Uterus (tissue), 4 donors: ENCODE results near the gene FKBP10. TPM values are rescaled to one million over a fixed set of nuclear protein-coding genes. Genes with fewer than 3 reads are reported as not detected.
"Not testable (repeated sequence)": the region's sequence is repeated elsewhere in the genome, so short reads cannot be mapped to it uniquely, and the experiment has no call there.

Experiments used
- DNase-seq, 2 donors: peaks; one replicate each; pipeline ENCODE4 v3.0.0-alpha.2; 2019 to 2020
- H3K27ac ChIP-seq, 2 donors: fragments of 200-600 bp; sonication (generic); 1 replicate in 1 of 2; 2 replicates in 1 of 2; pipeline ENCODE4 v1.5.1; 2016 to 2018
- H3K27me3 ChIP-seq, 2 donors: fragments of 200-600 bp; sonication (generic); one replicate each; pipeline ENCODE4 v1.5.1; 2018 to 2019; ENCODE audit warnings: control low read depth in 1 of 2
- H3K36me3 ChIP-seq, 2 donors: fragments of 200-600 bp; sonication (generic); one replicate each; pipeline ENCODE4 v1.5.1; 2019; ENCODE audit warnings: control low read depth in 1 of 2
- H3K4me1 ChIP-seq, 2 donors: fragments of 200-600 bp; sonication (generic); one replicate each; pipeline ENCODE4 v1.5.1; 2018 to 2019; ENCODE audit warnings: control low read depth in 1 of 2
- H3K4me3 ChIP-seq, 2 donors: fragments of 200-600 bp; sonication (generic); 1 replicate in 1 of 2; 2 replicates in 1 of 2; pipeline ENCODE4 v1.5.1; 2018 to 2019; ENCODE audit warnings: mild to moderate bottlenecking in 1 of 2
- H3K9me3 ChIP-seq, 2 donors: fragments of 200-600 bp; sonication (generic); one replicate each; pipeline ENCODE4 v1.5.1; 2019; ENCODE audit warnings: control low read depth in 1 of 2
- CTCF ChIP-seq, 4 experiments: fragments of 200-600 bp in 2 of 4; fragments of 450-650 bp in 2 of 4; sonication (generic) in 2 of 4; IDR thresholded peaks; one replicate each; pipeline ENCODE4 v1.5.1; 2016 to 2019; ENCODE audit warnings: antibody characterized with exemption in 4 of 4, mild to moderate bottlenecking in 2 of 4, moderate library complexity in 1 of 4
- POLR2A ChIP-seq, 2 donors: fragments of 450-650 bp; IDR thresholded peaks; one replicate each; pipeline ENCODE4 v1.6.1; 2016; ENCODE audit warnings: antibody characterized with exemption in 2 of 2, mild to moderate bottlenecking in 1 of 2, moderate library complexity in 1 of 2
- intact Hi-C: fragments of 100-400 bp; cut with DNase I; formaldehyde crosslinking; loops from one replicate; pipeline ENCODE4 v1.15.1; 2023; ENCODE audit warnings: low total_unique reads
- total RNA-seq, 4 donors: library from RNA; depleted of rRNA in 3 of 4; stranded (reverse); fragments of >200 nt in 3 of 4; gene quantifications; one replicate each; pipeline versions ENCODE4 v1.1.0 to v1.2.4, GENCODE V29; 2014 to 2023
- donor health status: DM: yes; HTN: yes; CAD: no.

Gene FKBP10
- total RNA-seq, 4 donors from 2014 or later = 22.9 to 226 (median 89.5) TPM

GRCh38 chr17:41837761-41838538, 25.1 kb downstream of the FKBP10 start, which contains the start of gene KLHL10:
Gene KLHL10 (plus strand): TSS chr17:41837825. CDS start chr17:41837933, 108 bp downstream.
- Histone ChIP-seq H3K9me3 (no peaks in the 10 kb centered on the region), H3K27ac (peak within 1 kb of the TSS in 1 of 2 donors; percentile 87), H3K27me3 (no peaks in the 10 kb centered on the region), H3K36me3 (no peaks in the 10 kb centered on the region), H3K4me1 (no peaks in the 10 kb centered on the region), H3K4me3 (peak within 1 kb of the TSS in 1 of 2 donors; percentile 70)
- intact Hi-C loops = no loop called here
- no peak for DNase-seq
- TF ChIP-seq POLR2A (IDR thresholded peaks at IDR 0.05) (no peak), CTCF (IDR thresholded peaks at IDR 0.05) (no peak)

GRCh38 chr17:41839448-41839847, 26.6 kb downstream of the FKBP10 start:
- intact Hi-C loops, H3K4me3 ChIP-seq: not testable (repeated sequence)

GRCh38 chr17:41840781-41841180, 28.0 kb downstream of the FKBP10 start:
- DNase-seq, intact Hi-C loops, H3K9me3 ChIP-seq, H3K27ac ChIP-seq, H3K27me3 ChIP-seq, H3K4me1 ChIP-seq, H3K36me3 ChIP-seq, H3K4me3 ChIP-seq: not testable (repeated sequence)

More at GRCh38 chr17:41839448-41839847, 26.6 kb downstream of the FKBP10 start:
- not testable (repeated sequence) for H3K4me1 ChIP-seq, H3K36me3 ChIP-seq, H3K27me3 ChIP-seq, DNase-seq, H3K9me3 ChIP-seq, H3K27ac ChIP-seq

- Histone ChIP-seq H3K27me3 (no peaks in the 10 kb centered on the region), H3K4me3 (no peak overlapping the region), H3K27ac (no peak overlapping the region), H3K4me1 (peaks cover 0 to 4% of the 10 kb centered on the region in 2 donors), H3K9me3 (no peaks in the 10 kb centered on the region), H3K36me3 (no peaks in the 10 kb centered on the region)
- intact Hi-C loops = no loop called here
- TF ChIP-seq CTCF (IDR thresholded peaks at IDR 0.05) (no peak), POLR2A (IDR thresholded peaks at IDR 0.05) (no peak)
- no peak for DNase-seq
Observed at GRCh38 chr17:41844971-41845370, 32.2 kb downstream of the FKBP10 start.

- H3K36me3 ChIP-seq = no peaks in the 10 kb centered on the region
- H3K27me3 ChIP-seq = no peaks in the 10 kb centered on the region
- no peak overlapping the region for H3K4me3 ChIP-seq
- intact Hi-C loops = no loop called here
- DNase-seq = no peak
- no peaks in the 10 kb centered on the region for H3K9me3 ChIP-seq
- H3K4me1 ChIP-seq = peaks cover 0 to 4% of the 10 kb centered on the region in 2 donors
- TF ChIP-seq POLR2A (IDR thresholded peaks at IDR 0.05) = no peak
- TF ChIP-seq CTCF (IDR thresholded peaks at IDR 0.05) = no peak
- no peak overlapping the region for H3K27ac ChIP-seq
Observed at GRCh38 chr17:41848788-41849187, 36.0 kb downstream of the FKBP10 start.

GRCh38 chr17:41849251-41849990, 36.6 kb downstream of the FKBP10 start:
- Histone ChIP-seq H3K27me3 (no peaks in the 10 kb centered on the region), H3K27ac (peak overlapping the region in 1 of 2 donors; percentile 44), H3K36me3 (no peaks in the 10 kb centered on the region), H3K9me3 (no peaks in the 10 kb centered on the region), H3K4me1 (peaks cover 0 to 4% of the 10 kb centered on the region in 2 donors), H3K4me3 (no peak overlapping the region)
- intact Hi-C loops = no loop called here
- TF ChIP-seq POLR2A (IDR thresholded peaks at IDR 0.05) = no peak
- no peak for TF ChIP-seq CTCF (IDR thresholded peaks at IDR 0.05)
- DNase-seq = no peak

- H3K36me3 ChIP-seq, H3K4me1 ChIP-seq, DNase-seq, H3K4me3 ChIP-seq, H3K9me3 ChIP-seq, H3K27ac ChIP-seq, intact Hi-C loops, H3K27me3 ChIP-seq: not testable (repeated sequence)
Observed at GRCh38 chr17:41851382-41851781, 38.6 kb downstream of the FKBP10 start.
